Vagina (tissue), 2 donors: Measurements from ENCODE around the gene NAGS. TPM values are rescaled to one million over a fixed set of nuclear protein-coding genes. Genes with fewer than 3 reads are reported as not detected.

Experiments used
- DNase-seq, 2 donors: peaks; one replicate each; pipeline ENCODE4 v3.0.0-alpha.2; 2017; ENCODE audit errors: extremely low spot score in 2 of 2
- H3K27ac ChIP-seq: fragments of 200-600 bp; sonication (generic); one replicate; pipeline ENCODE4 v1.5.1; 2019
- H3K27me3 ChIP-seq: fragments of 200-600 bp; sonication (generic); one replicate; pipeline ENCODE4 v1.5.1; 2019
- H3K36me3 ChIP-seq, 2 donors: fragments of 200-600 bp; sonication (generic); one replicate each; pipeline ENCODE4 v1.5.1; 2017 to 2019
- H3K4me1 ChIP-seq: fragments of 200-600 bp; sonication (generic); one replicate; pipeline ENCODE4 v1.5.1; 2019
- H3K4me3 ChIP-seq, 2 donors: fragments of 200-600 bp; sonication (generic); 1 replicate in 1 of 2; 2 replicates in 1 of 2; pipeline ENCODE4 v1.5.1; 2016 to 2019
- H3K9me3 ChIP-seq: fragments of 200-600 bp; sonication (generic); one replicate; pipeline ENCODE4 v1.5.1; 2019
- POLR2A ChIP-seq, 2 donors: fragments of 450-650 bp; IDR thresholded peaks; one replicate each; pipeline ENCODE4 v1.6.1; 2017; ENCODE audit warnings: antibody characterized with exemption in 2 of 2, mild to moderate bottlenecking in 2 of 2, moderate library complexity in 2 of 2
- POLR2AphosphoS5 ChIP-seq, 2 donors: sonication (generic); formaldehyde crosslinking; IDR thresholded peaks; one replicate each; pipeline ENCODE4 v1.9.0; 2017; ENCODE audit warnings: antibody characterized with exemption in 2 of 2, mild to moderate bottlenecking in 2 of 2, low read depth in 1 of 2; ENCODE audit not compliant: insufficient read depth in 1 of 2
- intact Hi-C: fragments of 100-400 bp; cut with DNase I; formaldehyde crosslinking; loops from one replicate; pipeline ENCODE4 v1.15.1; 2023
- total RNA-seq: library from RNA; depleted of rRNA; stranded (reverse); fragments of >200 nt; gene quantifications from one replicate; pipeline ENCODE4 v1.2.3, GENCODE V29; 2016
- TF ChIP-seq, protein P1 (sequence below), 3 experiments: fragments of 450-650 bp in 2 of 3; fragments of 200-600 bp in 1 of 3; sonication (generic) in 1 of 3; IDR thresholded peaks; one replicate each; pipeline ENCODE4 v1.5.1; 2017 to 2019; ENCODE audit warnings: antibody characterized with exemption in 3 of 3, mild to moderate bottlenecking in 2 of 3, moderate library complexity in 2 of 3

NAGS gene
- total RNA-seq, 1 donor from 2014 or later, result 4.9 TPM

DNA sequence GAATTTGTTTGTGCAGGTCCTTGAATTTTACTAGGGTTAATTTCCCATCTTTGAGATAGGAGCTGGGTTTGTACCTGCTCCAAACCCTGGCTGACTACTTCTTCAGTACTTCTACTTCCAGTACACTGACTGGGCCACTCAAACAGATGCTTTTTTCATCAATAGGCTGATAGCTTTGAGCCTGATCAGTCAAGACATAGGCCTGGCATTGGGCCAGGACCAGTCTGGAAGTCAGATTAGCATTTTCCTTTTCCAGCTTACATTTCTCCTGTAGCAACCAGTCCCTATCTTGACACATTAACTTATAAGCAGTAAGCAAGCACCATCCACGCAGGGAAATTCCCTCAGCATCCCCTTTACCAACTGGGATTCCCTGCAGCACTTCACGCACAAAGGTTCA, 17.8 kb downstream of the NAGS start:
- intact Hi-C loops, result no loop called here
- no peak for DNase-seq
- H3K27ac ChIP-seq, result no peak overlapping the region

GRCh38 chr17:44023545-44024270, 19.3 kb downstream of the NAGS start:
- Histone ChIP-seq H3K4me3 (no peak overlapping the region), H3K4me1 (no peaks in the 10 kb centered on the region), H3K27me3 (no peaks in the 10 kb centered on the region), H3K9me3 (no peaks in the 10 kb centered on the region), H3K27ac (no peak overlapping the region), H3K36me3 (peaks cover 0 to 7% of the 10 kb centered on the region in 2 donors)
- DNase-seq, result no peak
- TF ChIP-seq POLR2AphosphoS5 (IDR thresholded peaks at IDR 0.05; ENCODE audit: insufficient read depth in 1 of 2, low read depth in 1 of 2) (no peak), POLR2A (IDR thresholded peaks at IDR 0.05) (no peak)
- TF ChIP-seq, protein P1, sequence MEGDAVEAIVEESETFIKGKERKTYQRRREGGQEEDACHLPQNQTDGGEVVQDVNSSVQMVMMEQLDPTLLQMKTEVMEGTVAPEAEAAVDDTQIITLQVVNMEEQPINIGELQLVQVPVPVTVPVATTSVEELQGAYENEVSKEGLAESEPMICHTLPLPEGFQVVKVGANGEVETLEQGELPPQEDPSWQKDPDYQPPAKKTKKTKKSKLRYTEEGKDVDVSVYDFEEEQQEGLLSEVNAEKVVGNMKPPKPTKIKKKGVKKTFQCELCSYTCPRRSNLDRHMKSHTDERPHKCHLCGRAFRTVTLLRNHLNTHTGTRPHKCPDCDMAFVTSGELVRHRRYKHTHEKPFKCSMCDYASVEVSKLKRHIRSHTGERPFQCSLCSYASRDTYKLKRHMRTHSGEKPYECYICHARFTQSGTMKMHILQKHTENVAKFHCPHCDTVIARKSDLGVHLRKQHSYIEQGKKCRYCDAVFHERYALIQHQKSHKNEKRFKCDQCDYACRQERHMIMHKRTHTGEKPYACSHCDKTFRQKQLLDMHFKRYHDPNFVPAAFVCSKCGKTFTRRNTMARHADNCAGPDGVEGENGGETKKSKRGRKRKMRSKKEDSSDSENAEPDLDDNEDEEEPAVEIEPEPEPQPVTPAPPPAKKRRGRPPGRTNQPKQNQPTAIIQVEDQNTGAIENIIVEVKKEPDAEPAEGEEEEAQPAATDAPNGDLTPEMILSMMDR (IDR thresholded peaks at IDR 0.05), result no peak
- intact Hi-C loops, result no loop called here

More for the DNA sequence above, 17.8 kb downstream of the NAGS start:
- H3K4me3 ChIP-seq, result no peak overlapping the region
- no peak for TF ChIP-seq POLR2AphosphoS5 (IDR thresholded peaks at IDR 0.05; ENCODE audit: insufficient read depth in 1 of 2, low read depth in 1 of 2)
- TF ChIP-seq, protein P1 (IDR thresholded peaks at IDR 0.05), result no peak
- TF ChIP-seq POLR2A (IDR thresholded peaks at IDR 0.05), result no peak
- H3K27me3 ChIP-seq, result no peaks in the 10 kb centered on the region
- peaks cover 0 to 7% of the 10 kb centered on the region in 2 donors for H3K36me3 ChIP-seq
- no peaks in the 10 kb centered on the region for H3K9me3 ChIP-seq
- no peaks in the 10 kb centered on the region for H3K4me1 ChIP-seq

- H3K4me1 ChIP-seq, result no peaks in the 10 kb centered on the region
- H3K27ac ChIP-seq, result no peak overlapping the region
- H3K4me3 ChIP-seq, result no peak overlapping the region
- no peak for TF ChIP-seq POLR2AphosphoS5 (IDR thresholded peaks at IDR 0.05; ENCODE audit: insufficient read depth in 1 of 2, low read depth in 1 of 2)
- TF ChIP-seq, protein P1 (IDR thresholded peaks at IDR 0.05), result no peak
- TF ChIP-seq POLR2A (IDR thresholded peaks at IDR 0.05), result no peak
- no peaks in the 10 kb centered on the region for H3K27me3 ChIP-seq
- H3K36me3 ChIP-seq, result peaks cover 0 to 7% of the 10 kb centered on the region in 2 donors
- intact Hi-C loops, result no loop called here
- DNase-seq, result no peak
- H3K9me3 ChIP-seq, result no peaks in the 10 kb centered on the region
Measured at GRCh38 chr17:44024271-44024663, 19.8 kb downstream of the NAGS start.

DNA sequence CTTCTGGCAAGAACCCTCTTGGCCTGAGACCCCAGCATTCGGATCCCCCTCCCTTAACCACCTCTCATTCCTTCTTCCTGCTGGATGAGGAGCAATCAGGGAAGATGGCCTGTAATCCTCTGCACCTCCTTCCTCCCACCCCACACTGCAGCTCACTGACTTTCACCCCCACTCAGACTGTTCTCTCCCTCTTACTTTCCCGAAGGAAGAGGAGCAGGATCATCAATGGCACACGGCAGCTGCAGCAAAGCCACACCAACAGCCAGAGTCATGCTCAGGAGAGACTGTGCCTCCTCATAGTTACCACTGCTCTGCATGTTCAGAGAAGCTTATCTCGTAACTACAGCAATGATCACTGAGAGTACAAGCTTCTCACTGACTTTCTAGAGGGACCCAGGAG, 20.4 kb downstream of the NAGS start:
- TF ChIP-seq POLR2AphosphoS5 (IDR thresholded peaks at IDR 0.05; ENCODE audit: insufficient read depth in 1 of 2, low read depth in 1 of 2), result no peak
- no peak for TF ChIP-seq POLR2A (IDR thresholded peaks at IDR 0.05)
- peaks cover 0 to 7% of the 10 kb centered on the region in 2 donors for H3K36me3 ChIP-seq
- intact Hi-C loops, result no loop called here

GRCh38 chr17:44029736-44030135, 25.3 kb downstream of the NAGS start:
- TF ChIP-seq POLR2AphosphoS5 (IDR thresholded peaks at IDR 0.05; ENCODE audit: insufficient read depth in 1 of 2, low read depth in 1 of 2) (no peak), POLR2A (IDR thresholded peaks at IDR 0.05) (no peak)
- TF ChIP-seq, protein P1 (IDR thresholded peaks at IDR 0.05), result no peak
- H3K36me3 ChIP-seq, result peaks cover 0 to 22% of the 10 kb centered on the region in 2 donors
- intact Hi-C loops, result no loop called here
- H3K27ac ChIP-seq, result no peak overlapping the region
- no peaks in the 10 kb centered on the region for H3K4me1 ChIP-seq
- no peaks in the 10 kb centered on the region for H3K27me3 ChIP-seq
- no peak overlapping the region for H3K4me3 ChIP-seq
- H3K9me3 ChIP-seq, result no peaks in the 10 kb centered on the region
- no peak for DNase-seq

More for the DNA sequence above, 20.4 kb downstream of the NAGS start:
- H3K4me3 ChIP-seq, result no peak overlapping the region
- no peaks in the 10 kb centered on the region for H3K9me3 ChIP-seq
- no peaks in the 10 kb centered on the region for H3K4me1 ChIP-seq
- H3K27ac ChIP-seq, result no peak overlapping the region
- H3K27me3 ChIP-seq, result no peaks in the 10 kb centered on the region
- no peak for DNase-seq
